Liver (tissue), 3 donors: Measurements from ENCODE around the gene LIPE.

Experiments used
- EGR1 ChIP-seq, 2 donors: IDR thresholded peaks; 2 replicates each; pipeline ENCODE4 v1.6.1; 2016 to 2018; ENCODE audit warnings: antibody characterized with exemption in 2 of 2, low read depth in 2 of 2
- FOXA2 ChIP-seq: IDR thresholded peaks from 2 replicates; pipeline ENCODE4 v1.6.1; 2016; ENCODE audit warnings: antibody characterized with exemption
- GABPA ChIP-seq, 2 donors: IDR thresholded peaks in 1 of 2; conservative IDR thresholded peaks in 1 of 2; 2 replicates each; pipeline ENCODE4 v1.6.1; 2016; ENCODE audit warnings: antibody characterized with exemption in 2 of 2, mild to moderate bottlenecking in 1 of 2, moderate library complexity in 1 of 2
- JUND ChIP-seq, 2 donors: IDR thresholded peaks; 2 replicates each; pipeline ENCODE4 v1.6.1; 2016; ENCODE audit warnings: antibody characterized with exemption in 2 of 2
- RAD21 ChIP-seq, 2 donors: IDR thresholded peaks; 2 replicates each; pipeline ENCODE4 v1.6.1; 2016; ENCODE audit warnings: antibody characterized with exemption in 2 of 2, mild to moderate bottlenecking in 2 of 2
- SP1 ChIP-seq: IDR thresholded peaks from 2 replicates; pipeline ENCODE4 v1.6.1; 2018; ENCODE audit warnings: antibody characterized with exemption, mild to moderate bottlenecking
- TAF1 ChIP-seq: conservative IDR thresholded peaks from 2 replicates; pipeline ENCODE4 v1.6.1; 2016; ENCODE audit warnings: antibody characterized with exemption, mild to moderate bottlenecking
- ZBTB33 ChIP-seq: IDR thresholded peaks from 2 replicates; pipeline ENCODE4 v1.6.1; 2016; ENCODE audit warnings: antibody characterized with exemption
- TF ChIP-seq, protein P1 (sequence below): fragments of 150-350 bp; IDR thresholded peaks from 2 replicates; pipeline ENCODE4 v1.5.1; 2017; ENCODE audit warnings: improper control_type of control experiment, low read depth, low read length; ENCODE audit not compliant: missing input control
- TF ChIP-seq, protein P2 (sequence below): IDR thresholded peaks from 2 replicates; pipeline ENCODE4 v1.6.1; 2016; ENCODE audit warnings: antibody characterized with exemption
- TF ChIP-seq, protein P3 (sequence below): IDR thresholded peaks from 2 replicates; pipeline ENCODE4 v1.6.1; 2016; ENCODE audit warnings: antibody characterized with exemption
- TF ChIP-seq, protein P4 (sequence below): IDR thresholded peaks from 2 replicates; pipeline ENCODE4 v1.6.1; 2016; ENCODE audit warnings: antibody characterized with exemption, mild to moderate bottlenecking
- donor health status: healthy.
- donor health status: healthy.

- TF ChIP-seq, protein P1, sequence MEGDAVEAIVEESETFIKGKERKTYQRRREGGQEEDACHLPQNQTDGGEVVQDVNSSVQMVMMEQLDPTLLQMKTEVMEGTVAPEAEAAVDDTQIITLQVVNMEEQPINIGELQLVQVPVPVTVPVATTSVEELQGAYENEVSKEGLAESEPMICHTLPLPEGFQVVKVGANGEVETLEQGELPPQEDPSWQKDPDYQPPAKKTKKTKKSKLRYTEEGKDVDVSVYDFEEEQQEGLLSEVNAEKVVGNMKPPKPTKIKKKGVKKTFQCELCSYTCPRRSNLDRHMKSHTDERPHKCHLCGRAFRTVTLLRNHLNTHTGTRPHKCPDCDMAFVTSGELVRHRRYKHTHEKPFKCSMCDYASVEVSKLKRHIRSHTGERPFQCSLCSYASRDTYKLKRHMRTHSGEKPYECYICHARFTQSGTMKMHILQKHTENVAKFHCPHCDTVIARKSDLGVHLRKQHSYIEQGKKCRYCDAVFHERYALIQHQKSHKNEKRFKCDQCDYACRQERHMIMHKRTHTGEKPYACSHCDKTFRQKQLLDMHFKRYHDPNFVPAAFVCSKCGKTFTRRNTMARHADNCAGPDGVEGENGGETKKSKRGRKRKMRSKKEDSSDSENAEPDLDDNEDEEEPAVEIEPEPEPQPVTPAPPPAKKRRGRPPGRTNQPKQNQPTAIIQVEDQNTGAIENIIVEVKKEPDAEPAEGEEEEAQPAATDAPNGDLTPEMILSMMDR = no peak
- TF ChIP-seq GABPA (IDR thresholded peaks at IDR 0.05 in 1 of 2, conservative IDR thresholded peaks at IDR 0.05 in 1 of 2) (no peak), RAD21 (IDR thresholded peaks at IDR 0.05) (no peak), EGR1 (IDR thresholded peaks at IDR 0.05; ENCODE audit: low read depth in 2 of 2) (no peak), TAF1 (no peak), FOXA2 (no peak), SP1 (no peak), JUND (IDR thresholded peaks at IDR 0.05) (no peak), ZBTB33 (no peak)
- TF ChIP-seq, protein P2, sequence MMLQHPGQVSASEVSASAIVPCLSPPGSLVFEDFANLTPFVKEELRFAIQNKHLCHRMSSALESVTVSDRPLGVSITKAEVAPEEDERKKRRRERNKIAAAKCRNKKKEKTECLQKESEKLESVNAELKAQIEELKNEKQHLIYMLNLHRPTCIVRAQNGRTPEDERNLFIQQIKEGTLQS = no peak
- TF ChIP-seq, protein P3, sequence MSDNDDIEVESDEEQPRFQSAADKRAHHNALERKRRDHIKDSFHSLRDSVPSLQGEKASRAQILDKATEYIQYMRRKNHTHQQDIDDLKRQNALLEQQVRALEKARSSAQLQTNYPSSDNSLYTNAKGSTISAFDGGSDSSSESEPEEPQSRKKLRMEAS = no peak
- TF ChIP-seq, protein P4, sequence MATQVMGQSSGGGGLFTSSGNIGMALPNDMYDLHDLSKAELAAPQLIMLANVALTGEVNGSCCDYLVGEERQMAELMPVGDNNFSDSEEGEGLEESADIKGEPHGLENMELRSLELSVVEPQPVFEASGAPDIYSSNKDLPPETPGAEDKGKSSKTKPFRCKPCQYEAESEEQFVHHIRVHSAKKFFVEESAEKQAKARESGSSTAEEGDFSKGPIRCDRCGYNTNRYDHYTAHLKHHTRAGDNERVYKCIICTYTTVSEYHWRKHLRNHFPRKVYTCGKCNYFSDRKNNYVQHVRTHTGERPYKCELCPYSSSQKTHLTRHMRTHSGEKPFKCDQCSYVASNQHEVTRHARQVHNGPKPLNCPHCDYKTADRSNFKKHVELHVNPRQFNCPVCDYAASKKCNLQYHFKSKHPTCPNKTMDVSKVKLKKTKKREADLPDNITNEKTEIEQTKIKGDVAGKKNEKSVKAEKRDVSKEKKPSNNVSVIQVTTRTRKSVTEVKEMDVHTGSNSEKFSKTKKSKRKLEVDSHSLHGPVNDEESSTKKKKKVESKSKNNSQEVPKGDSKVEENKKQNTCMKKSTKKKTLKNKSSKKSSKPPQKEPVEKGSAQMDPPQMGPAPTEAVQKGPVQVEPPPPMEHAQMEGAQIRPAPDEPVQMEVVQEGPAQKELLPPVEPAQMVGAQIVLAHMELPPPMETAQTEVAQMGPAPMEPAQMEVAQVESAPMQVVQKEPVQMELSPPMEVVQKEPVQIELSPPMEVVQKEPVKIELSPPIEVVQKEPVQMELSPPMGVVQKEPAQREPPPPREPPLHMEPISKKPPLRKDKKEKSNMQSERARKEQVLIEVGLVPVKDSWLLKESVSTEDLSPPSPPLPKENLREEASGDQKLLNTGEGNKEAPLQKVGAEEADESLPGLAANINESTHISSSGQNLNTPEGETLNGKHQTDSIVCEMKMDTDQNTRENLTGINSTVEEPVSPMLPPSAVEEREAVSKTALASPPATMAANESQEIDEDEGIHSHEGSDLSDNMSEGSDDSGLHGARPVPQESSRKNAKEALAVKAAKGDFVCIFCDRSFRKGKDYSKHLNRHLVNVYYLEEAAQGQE = no peak
Observed at GRCh38 chr19:42421591-42422031, 5.6 kb downstream of the LIPE start.
